Karpas-422 (cell line): ENCODE measurements around the gene PDGFD. TPM values are rescaled to one million over a fixed set of nuclear protein-coding genes. Genes with fewer than 3 reads are reported as not detected.

Source experiments
- DNase-seq: peaks from one replicate; pipeline ENCODE4 v3.0.0-alpha.2; 2015
- H2AFZ ChIP-seq: fragments of 200-600 bp; sonication (generic); 2 replicates; pipeline ENCODE4 v1.6.1; 2014; ENCODE audit warnings: antibody characterized with exemption, low read length, mixed read lengths
- H3K27ac ChIP-seq: fragments of 200-600 bp; sonication (generic); 2 replicates; pipeline ENCODE4 v1.5.1; 2014; ENCODE audit warnings: mild to moderate bottlenecking, low read length, moderate library complexity
- H3K27me3 ChIP-seq: fragments of 200-600 bp; sonication (generic); 2 replicates; pipeline ENCODE4 v1.6.1; 2014; ENCODE audit warnings: low read length, mixed read lengths
- H3K36me3 ChIP-seq: fragments of 200-600 bp; sonication (generic); 2 replicates; pipeline ENCODE4 v1.6.1; 2014; ENCODE audit warnings: low read length, mixed read lengths; ENCODE audit not compliant: insufficient read depth
- H3K4me1 ChIP-seq: fragments of 200-600 bp; sonication (generic); 2 replicates; pipeline ENCODE4 v1.6.1; 2014; ENCODE audit warnings: mild to moderate bottlenecking, low read length, mixed read lengths
- H3K4me2 ChIP-seq: fragments of 200-600 bp; sonication (generic); 2 replicates; pipeline ENCODE4 v1.6.1; 2014; ENCODE audit warnings: low read length, low read depth, mild to moderate bottlenecking; ENCODE audit not compliant: poor library complexity, severe bottlenecking
- H3K4me3 ChIP-seq: fragments of 200-600 bp; sonication (generic); 2 replicates; pipeline ENCODE4 v1.5.1; 2014; ENCODE audit warnings: mild to moderate bottlenecking, antibody characterized with exemption, low read length, mixed read lengths
- H3K79me2 ChIP-seq: fragments of 200-600 bp; sonication (generic); 2 replicates; pipeline ENCODE4 v1.6.1; 2014; ENCODE audit warnings: mild to moderate bottlenecking, low read length, mixed read lengths
- H3K9ac ChIP-seq: fragments of 200-600 bp; sonication (generic); 2 replicates; pipeline ENCODE4 v1.6.0; 2014; ENCODE audit warnings: low read length
- H3K9me2 ChIP-seq: fragments of 200-600 bp; sonication (generic), shearing (Covaris generic); replicated peaks from 2 replicates; pipeline ENCODE4 v1.6.0; 2014; ENCODE audit warnings: mild to moderate bottlenecking, low read length, moderate library complexity; ENCODE audit not compliant: insufficient read depth
- H3K9me3 ChIP-seq: fragments of 300-700, 200-600 bp; sonication (generic); 2 replicates; pipeline ENCODE4 v1.6.1; 2014; ENCODE audit warnings: low read length, mixed read lengths
- H4K20me1 ChIP-seq: fragments of 200-600 bp; sonication (generic); 2 replicates; pipeline ENCODE4 v1.6.1; 2014; ENCODE audit warnings: mild to moderate bottlenecking, antibody characterized with exemption, low read length, low read depth; ENCODE audit not compliant: insufficient read depth
- total RNA-seq: library from RNA; depleted of rRNA; stranded (reverse); fragments of >200 nt; shearing (Covaris generic); gene quantifications from 2 replicates; pipeline ENCODE4 v1.2.3, GENCODE V29; 2014; ENCODE audit warnings: low replicate concordance

The PDGFD gene
- total RNA-seq, 1 experiment from 2014 or later, result 360 TPM

DNA sequence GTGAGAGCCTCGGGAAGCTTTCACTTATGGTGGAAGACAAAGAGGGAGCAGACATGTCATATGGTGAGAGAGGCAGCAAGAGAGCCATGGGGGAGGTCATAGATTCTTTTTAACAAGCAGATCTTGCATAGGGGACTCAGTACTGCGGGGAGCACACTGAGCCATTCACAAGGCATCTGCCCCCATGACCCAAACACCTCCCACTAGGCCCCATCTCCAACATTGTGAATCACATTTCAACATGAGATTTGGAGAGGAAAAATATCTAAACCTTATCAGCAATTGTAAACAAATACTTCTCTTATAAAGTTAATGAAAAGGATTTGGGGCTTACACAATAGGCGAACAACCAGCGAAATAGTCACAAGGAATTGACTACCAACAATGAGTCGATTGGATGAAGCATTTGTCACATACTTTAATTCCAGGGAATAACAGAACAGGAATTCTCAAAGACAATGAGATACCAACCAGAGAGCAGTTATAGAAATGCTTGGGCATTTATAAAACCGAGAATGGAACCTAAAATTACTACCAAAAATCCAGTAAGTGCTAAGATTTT lies 120.2 kb downstream of the PDGFD start:
- Histone ChIP-seq H4K20me1 (no peaks in the 10 kb centered on the region), H2AFZ (no peak overlapping the region), H3K9me2 (no peaks in the 10 kb centered on the region), H3K27ac (peak overlapping the region; percentile 48), H3K27me3 (no peaks in the 10 kb centered on the region), H3K9ac (no peak overlapping the region), H3K9me3 (no peaks in the 10 kb centered on the region), H3K79me2 (peaks cover 97% of the 10 kb centered on the region), H3K4me1 (peaks cover 49% of the 10 kb centered on the region), H3K36me3 (peaks cover 43% of the 10 kb centered on the region), H3K4me2 (no peak overlapping the region), H3K4me3 (no peak overlapping the region)
- DNase-seq, result no peak

- peaks cover 49% of the 10 kb centered on the region for H3K4me1 ChIP-seq
- H3K9me2 ChIP-seq, result no peaks in the 10 kb centered on the region
- no peak overlapping the region for H3K4me3 ChIP-seq
- H3K36me3 ChIP-seq, result peaks cover 43% of the 10 kb centered on the region
- no peak overlapping the region for H3K9ac ChIP-seq
- no peak overlapping the region for H3K4me2 ChIP-seq
- H4K20me1 ChIP-seq, result no peaks in the 10 kb centered on the region
- H2AFZ ChIP-seq, result no peak overlapping the region
- H3K27me3 ChIP-seq, result no peaks in the 10 kb centered on the region
- H3K79me2 ChIP-seq, result peaks cover 97% of the 10 kb centered on the region
- peak overlapping the region; percentile 48 for H3K27ac ChIP-seq
- H3K9me3 ChIP-seq, result no peaks in the 10 kb centered on the region
- no peak for DNase-seq
Observed at GRCh38 chr11:104043142-104043541, 120.8 kb downstream of the PDGFD start.

GRCh38 chr11:104041792-104042191 lies 122.2 kb downstream of the PDGFD start:
- DNase-seq, result no peak
- H3K27ac ChIP-seq, result peak overlapping the region; percentile 48
- H3K9me3 ChIP-seq, result no peaks in the 10 kb centered on the region
- no peak overlapping the region for H3K4me2 ChIP-seq
- no peak overlapping the region for H3K9ac ChIP-seq
- no peaks in the 10 kb centered on the region for H3K27me3 ChIP-seq
- no peaks in the 10 kb centered on the region for H3K9me2 ChIP-seq
- H3K36me3 ChIP-seq, result peaks cover 48% of the 10 kb centered on the region
- no peak overlapping the region for H2AFZ ChIP-seq
- no peaks in the 10 kb centered on the region for H4K20me1 ChIP-seq
- H3K4me3 ChIP-seq, result no peak overlapping the region
- H3K4me1 ChIP-seq, result peaks cover 49% of the 10 kb centered on the region
- H3K79me2 ChIP-seq, result peaks cover 98% of the 10 kb centered on the region

GRCh38 chr11:104036995-104037394 lies 127.0 kb downstream of the PDGFD start:
- H4K20me1 ChIP-seq, result no peaks in the 10 kb centered on the region
- H3K79me2 ChIP-seq, result peaks cover 96% of the 10 kb centered on the region
- H3K9ac ChIP-seq, result no peak overlapping the region
- H3K9me3 ChIP-seq, result no peaks in the 10 kb centered on the region
- no peaks in the 10 kb centered on the region for H3K27me3 ChIP-seq
- H3K36me3 ChIP-seq, result peaks cover 85% of the 10 kb centered on the region
- H3K4me2 ChIP-seq, result no peak overlapping the region
- H3K9me2 ChIP-seq, result no peaks in the 10 kb centered on the region
- H3K4me3 ChIP-seq, result no peak overlapping the region
- no peak for DNase-seq
- peaks cover 42% of the 10 kb centered on the region for H3K4me1 ChIP-seq
- no peak overlapping the region for H3K27ac ChIP-seq
- H2AFZ ChIP-seq, result no peak overlapping the region

GRCh38 chr11:104036588-104036987 lies 127.4 kb downstream of the PDGFD start, which contains the start of gene DDI1:
Gene DDI1 (plus strand): TSS chr11:104036640. CDS start chr11:104036823, 183 bp downstream.
- Histone ChIP-seq H3K4me2 (no peak within 1 kb of the TSS), H4K20me1 (no peaks in the 10 kb centered on the region), H3K9ac (no peak within 1 kb of the TSS), H3K36me3 (peaks cover 84% of the 10 kb centered on the region), H3K27ac (peak within 1 kb of the TSS; percentile 0; the same call in 1 of the 2 replicates), H3K9me2 (no peaks in the 10 kb centered on the region), H3K27me3 (no peaks in the 10 kb centered on the region), H3K4me1 (peaks cover 38% of the 10 kb centered on the region), H3K4me3 (no peak within 1 kb of the TSS), H2AFZ (no peak within 1 kb of the TSS), H3K9me3 (no peaks in the 10 kb centered on the region), H3K79me2 (peaks cover 96% of the 10 kb centered on the region)
- no peak for DNase-seq

DNA sequence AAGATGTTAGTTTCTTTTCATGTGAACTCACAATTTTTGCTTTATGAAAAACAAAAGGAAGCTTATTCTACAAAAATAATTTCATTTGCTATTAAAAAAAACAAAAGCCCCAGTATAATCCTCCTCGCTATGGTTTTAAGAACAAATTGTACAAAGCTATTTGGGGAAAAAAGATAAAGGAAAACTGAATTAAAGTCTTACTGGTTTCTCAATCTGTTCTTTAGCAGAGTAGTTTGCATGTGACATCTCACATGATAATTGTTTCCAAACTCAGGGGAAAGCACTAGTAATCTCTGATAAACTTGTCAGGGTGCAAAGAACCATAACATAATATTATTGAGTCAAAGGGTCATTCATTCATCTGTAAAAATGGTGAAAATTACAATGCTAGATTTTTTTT lies 130.4 kb downstream of the PDGFD start:
- no peak overlapping the region for H3K4me2 ChIP-seq
- peaks cover 15% of the 10 kb centered on the region for H3K4me1 ChIP-seq
- H3K27ac ChIP-seq, result peak overlapping the region; percentile 43
- H3K9me3 ChIP-seq, result no peaks in the 10 kb centered on the region
- no peak overlapping the region for H3K9ac ChIP-seq
- DNase-seq, result no peak
- H3K27me3 ChIP-seq, result no peaks in the 10 kb centered on the region
- H3K9me2 ChIP-seq, result no peaks in the 10 kb centered on the region
- H2AFZ ChIP-seq, result no peak overlapping the region
- peaks cover 96% of the 10 kb centered on the region for H3K79me2 ChIP-seq
- no peaks in the 10 kb centered on the region for H4K20me1 ChIP-seq
- no peak overlapping the region for H3K4me3 ChIP-seq
- H3K36me3 ChIP-seq, result peaks cover 77% of the 10 kb centered on the region

- no peaks in the 10 kb centered on the region for H4K20me1 ChIP-seq
- no peak overlapping the region for H3K9ac ChIP-seq
- H3K9me3 ChIP-seq, result no peaks in the 10 kb centered on the region
- H3K27me3 ChIP-seq, result no peaks in the 10 kb centered on the region
- H2AFZ ChIP-seq, result no peak overlapping the region
- H3K4me2 ChIP-seq, result no peak overlapping the region
- DNase-seq, result no peak
- H3K4me3 ChIP-seq, result no peak overlapping the region
- no peaks in the 10 kb centered on the region for H3K9me2 ChIP-seq
- H3K27ac ChIP-seq, result peak overlapping the region; percentile 43; the same call in 1 of the 2 replicates
- peaks cover 96% of the 10 kb centered on the region for H3K79me2 ChIP-seq
- H3K4me1 ChIP-seq, result peaks cover 15% of the 10 kb centered on the region
- peaks cover 77% of the 10 kb centered on the region for H3K36me3 ChIP-seq
Observed at GRCh38 chr11:104033134-104033533, 130.8 kb downstream of the PDGFD start.

DNA sequence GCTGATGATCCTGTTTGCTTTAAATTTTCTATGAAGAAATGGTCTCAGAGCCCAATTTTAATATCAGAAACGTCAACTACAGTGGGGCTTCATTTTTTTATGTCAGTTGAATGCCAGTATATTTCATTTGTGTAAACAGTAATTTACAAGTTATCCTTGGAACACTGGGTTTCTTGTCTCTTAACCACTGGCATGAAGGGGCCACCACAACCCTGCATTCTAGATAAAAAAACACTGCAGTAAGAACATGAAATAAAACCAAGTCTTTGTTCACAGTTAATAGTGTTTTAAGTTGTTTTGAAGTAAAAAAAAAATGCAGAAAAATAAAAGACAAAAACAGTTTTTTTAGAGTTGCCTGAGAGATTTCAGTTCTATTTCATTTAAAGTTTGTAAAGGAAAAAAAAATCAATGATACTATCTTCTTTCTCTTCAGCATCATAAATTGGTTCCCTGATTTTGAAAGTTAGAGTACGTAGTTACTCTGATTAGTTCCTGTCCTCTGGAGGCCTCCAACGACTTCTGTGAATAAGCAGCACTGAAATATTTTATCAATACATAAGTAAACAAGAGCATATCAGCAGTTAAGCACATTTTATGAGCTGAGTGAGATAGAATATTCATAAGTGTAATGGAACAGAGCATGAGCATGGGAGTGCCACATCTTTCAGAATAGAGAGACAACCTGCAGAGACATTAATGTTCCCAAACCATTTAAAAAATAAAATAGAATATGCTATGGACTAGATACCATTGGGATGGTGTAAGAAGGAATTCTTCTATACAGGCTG lies 135.3 kb downstream of the PDGFD start:
- Histone ChIP-seq H2AFZ (no peak overlapping the region), H3K36me3 (peaks cover 56% of the 10 kb centered on the region), H4K20me1 (no peaks in the 10 kb centered on the region), H3K9me2 (no peaks in the 10 kb centered on the region), H3K4me1 (peaks cover 39% of the 10 kb centered on the region), H3K27me3 (no peaks in the 10 kb centered on the region), H3K27ac (0 out of 2 replicates have a peak overlapping the region, but pooled peaks have one; percentile 0), H3K9ac (no peak overlapping the region), H3K4me3 (no peak overlapping the region), H3K79me2 (peaks cover 97% of the 10 kb centered on the region), H3K4me2 (no peak overlapping the region), H3K9me3 (no peaks in the 10 kb centered on the region)
- DNase-seq, result no peak
